GM19035 (cell line): ENCODE data around the gene NDFIP2.

ENCODE experiments used
- ATAC-seq: cut with Tn5 transposase; IDR thresholded peaks from one replicate; pipeline ENCODE4 v1.9.1; 2021; ENCODE audit not compliant: unreplicated experiment

The NDFIP2 gene

GRCh38 chr13:79458436-79458835, 22.5 kb upstream of the NDFIP2 start:
- no peak for ATAC-seq

DNA sequence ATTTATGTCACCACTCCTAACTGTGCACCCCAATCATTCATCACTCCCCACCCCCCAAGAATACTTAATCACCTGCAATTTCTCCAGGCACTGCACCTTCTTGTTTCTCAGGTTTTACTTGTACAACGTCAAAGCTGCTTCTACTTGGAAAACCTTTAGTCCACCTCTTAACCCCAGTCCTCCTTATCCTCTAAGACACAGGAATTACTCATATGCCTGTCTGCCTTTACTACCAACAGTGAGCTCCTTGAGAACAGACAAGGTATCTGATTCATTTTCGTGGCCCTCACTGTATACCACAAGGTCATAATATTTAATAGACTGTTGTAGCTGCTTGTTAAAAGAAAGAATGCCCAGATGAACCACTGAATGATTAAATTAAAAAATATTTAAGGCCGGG, 21.0 kb upstream of the NDFIP2 start:
- ATAC-seq, result no peak

- ATAC-seq, result no peak
Observed at GRCh38 chr13:79462895-79463294, 18.1 kb upstream of the NDFIP2 start.

DNA sequence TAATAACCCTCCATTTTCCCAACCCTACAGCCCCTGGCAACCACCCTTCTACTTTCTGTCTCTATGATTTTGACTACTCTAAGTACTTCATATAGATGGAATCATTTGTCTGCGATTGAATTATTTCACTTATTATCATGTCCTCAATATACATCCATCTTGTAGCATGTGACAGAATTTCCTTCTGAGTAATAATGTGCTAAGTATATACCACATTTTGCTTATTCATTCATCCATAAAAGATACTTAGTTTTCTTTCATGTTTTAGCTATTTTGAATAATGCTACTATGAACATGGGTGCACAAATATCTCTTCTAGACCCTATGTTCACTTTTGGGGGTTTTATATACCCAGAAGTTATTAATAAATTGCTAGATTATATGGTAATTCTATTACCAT, 17.4 kb upstream of the NDFIP2 start:
- no peak for ATAC-seq

GRCh38 chr13:79466872-79467271, 14.1 kb upstream of the NDFIP2 start:
- no peak for ATAC-seq

DNA sequence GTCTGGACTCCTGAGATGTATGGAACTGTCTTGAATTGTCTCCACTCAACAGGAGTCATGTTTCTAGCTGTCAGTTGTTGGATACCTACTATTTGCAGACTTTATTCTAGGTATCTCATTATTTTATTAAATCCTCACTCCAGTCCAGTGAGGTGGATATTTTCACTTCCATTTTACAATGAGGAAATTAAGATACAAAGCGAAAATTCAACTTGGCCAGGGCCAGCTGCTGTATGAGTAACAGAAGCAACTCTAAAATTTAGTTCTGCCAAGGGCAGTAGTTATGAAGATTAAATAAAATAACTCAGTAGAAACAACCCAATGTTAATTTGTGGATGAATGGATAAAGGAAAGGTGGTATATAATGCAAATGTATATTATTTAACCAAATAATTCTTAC, 12.6 kb upstream of the NDFIP2 start:
- ATAC-seq, result no peak

DNA sequence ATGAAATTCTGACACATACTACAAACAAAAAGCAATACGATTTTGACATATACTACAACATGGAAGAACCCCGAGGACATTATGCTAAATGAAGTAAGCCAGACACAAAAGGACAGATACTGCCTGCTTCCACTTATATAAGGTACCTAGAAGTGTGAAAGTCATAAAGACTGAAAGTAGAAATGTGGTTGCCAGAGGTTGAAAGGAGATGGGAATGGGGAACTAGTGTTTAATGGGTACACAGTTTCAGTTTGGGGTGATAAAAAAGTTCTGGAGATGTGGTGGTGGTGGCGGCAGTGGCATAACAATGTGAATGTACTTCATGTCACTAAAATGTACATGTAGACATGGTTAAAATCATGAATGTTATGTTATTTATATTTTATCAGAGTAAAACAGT, 12.1 kb upstream of the NDFIP2 start:
- no peak for ATAC-seq

DNA sequence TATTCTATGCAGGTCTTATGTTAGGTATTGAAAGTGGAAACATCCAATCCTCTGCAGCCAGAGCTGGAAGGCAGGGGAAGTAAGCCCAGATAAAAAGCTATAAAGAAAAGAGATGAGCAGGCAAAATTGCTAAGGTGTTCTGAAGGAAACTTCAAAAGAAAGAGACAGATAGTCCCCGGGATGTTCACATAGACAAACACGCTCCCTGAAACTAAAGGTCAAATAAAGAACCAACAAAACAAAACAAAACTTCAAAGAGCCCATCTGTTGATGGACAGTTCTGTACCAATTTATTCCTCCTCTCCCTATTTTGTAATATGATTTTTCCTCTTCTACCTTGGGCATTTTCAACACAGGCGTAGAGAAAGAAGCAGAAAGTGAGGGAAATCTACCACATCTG, 11.3 kb upstream of the NDFIP2 start:
- no peak for ATAC-seq

GRCh38 chr13:79470666-79471065, 10.3 kb upstream of the NDFIP2 start:
- ATAC-seq, result no peak

DNA sequence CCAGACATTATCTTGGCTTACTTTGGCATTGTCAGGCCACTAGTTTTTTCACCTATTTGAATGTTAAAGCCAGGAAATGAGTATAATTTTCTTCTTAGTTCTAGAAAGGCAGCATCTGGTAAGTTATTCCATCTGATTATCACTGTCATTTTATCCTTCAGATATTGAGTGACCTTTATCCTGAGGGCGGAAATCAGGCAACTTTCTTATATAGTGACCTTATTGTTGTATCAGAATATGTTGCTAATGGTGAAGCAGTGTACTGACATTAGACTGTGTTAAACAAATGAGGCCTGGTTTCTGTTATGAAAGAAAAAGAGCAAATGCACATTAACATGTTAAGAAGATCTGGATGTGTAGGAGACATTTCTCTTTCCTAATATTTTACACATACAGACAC, 5.4 kb upstream of the NDFIP2 start:
- no peak for ATAC-seq

GRCh38 chr13:79477968-79478367, 3.0 kb upstream of the NDFIP2 start:
- ATAC-seq, result no peak

GRCh38 chr13:79479882-79480281, 1.1 kb upstream of the NDFIP2 start:
- no peak for ATAC-seq

DNA sequence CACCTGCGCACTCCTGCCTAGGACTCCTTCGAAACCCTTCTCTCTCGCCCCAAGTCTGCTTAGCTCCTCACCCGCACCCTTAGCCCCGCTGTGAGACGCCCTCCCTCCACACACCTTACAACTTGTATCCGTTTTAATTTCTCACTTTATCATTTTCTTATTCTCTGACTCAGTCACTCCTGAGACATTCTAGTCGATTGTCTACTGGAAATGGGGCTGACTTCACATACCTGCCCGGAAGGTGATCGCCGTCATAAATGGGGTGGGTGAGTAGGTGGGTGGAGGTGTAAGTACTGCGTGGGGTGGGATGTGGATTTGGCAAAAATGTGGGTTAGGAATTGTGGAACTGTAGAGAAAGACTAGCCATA, 714 bp downstream of the NDFIP2 start:
- peak; percentile 31 for ATAC-seq

GRCh38 chr13:79482281-79482970, 1.5 kb downstream of the NDFIP2 start:
- no peak for ATAC-seq

DNA sequence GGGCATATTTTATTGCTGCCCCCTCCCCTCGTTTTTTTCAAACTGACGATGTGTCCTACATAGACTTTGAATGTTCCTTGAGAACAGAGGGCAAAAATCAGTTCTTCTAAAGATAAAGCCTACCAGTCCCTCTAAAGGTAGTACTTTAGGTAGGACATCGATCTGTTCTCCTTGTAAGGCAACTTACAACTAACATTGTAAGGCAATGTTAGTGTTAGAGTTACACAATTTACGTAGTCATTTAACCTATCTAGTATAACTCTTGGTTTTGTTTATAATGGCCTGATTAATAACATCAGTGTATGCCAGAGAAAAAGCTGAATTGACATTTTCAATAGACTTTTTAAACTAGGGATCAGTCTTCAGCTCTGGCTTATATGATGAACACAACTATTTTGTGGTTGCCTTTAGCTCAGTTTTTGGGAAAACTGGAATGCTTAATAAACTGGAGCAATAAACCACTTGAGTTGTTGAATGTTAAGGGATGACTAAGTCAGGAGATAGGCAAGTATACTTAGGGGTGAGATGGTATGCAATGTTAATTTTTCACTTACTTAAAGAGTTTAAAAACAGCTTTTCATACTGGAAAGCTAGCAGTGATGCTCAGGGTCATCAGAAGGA, 2.2 kb downstream of the NDFIP2 start:
- no peak for ATAC-seq

DNA sequence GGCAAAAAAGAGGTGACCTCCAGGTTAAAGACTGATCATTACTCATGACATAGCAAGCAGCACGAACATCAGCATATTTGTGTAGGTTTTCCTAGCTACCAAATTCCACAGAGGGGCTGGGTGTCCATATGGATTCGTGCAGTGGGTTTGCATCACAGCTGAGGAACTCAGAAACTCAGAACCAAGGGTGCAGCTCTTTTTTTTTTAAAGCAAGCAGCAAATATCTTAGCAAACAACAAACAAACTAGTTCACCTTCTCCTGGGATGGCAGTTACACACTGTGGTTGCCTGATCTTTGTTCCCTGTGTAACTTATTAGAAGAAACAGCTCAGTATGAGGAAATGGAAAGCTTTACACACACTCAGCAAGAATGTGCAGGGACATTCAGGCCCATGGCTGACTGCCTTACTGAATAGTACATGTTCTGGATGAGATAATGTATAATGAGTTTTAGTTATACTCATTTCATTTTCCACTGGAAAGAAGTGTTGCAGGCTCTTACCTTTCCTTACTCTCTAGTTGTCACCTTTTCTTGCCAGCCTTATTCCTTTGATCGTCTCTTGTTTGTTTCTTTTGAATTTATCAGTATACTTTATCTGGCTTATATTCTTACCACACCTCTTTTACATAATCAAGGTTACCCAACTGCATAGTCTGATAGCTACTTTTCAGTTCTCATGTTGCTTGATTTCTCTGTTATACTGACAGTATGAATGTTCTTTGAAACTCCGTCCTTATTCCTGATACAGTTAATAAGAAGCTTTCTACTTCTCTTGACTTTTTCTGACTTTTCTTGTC, 4.3 kb downstream of the NDFIP2 start:
- ATAC-seq, result no peak

DNA sequence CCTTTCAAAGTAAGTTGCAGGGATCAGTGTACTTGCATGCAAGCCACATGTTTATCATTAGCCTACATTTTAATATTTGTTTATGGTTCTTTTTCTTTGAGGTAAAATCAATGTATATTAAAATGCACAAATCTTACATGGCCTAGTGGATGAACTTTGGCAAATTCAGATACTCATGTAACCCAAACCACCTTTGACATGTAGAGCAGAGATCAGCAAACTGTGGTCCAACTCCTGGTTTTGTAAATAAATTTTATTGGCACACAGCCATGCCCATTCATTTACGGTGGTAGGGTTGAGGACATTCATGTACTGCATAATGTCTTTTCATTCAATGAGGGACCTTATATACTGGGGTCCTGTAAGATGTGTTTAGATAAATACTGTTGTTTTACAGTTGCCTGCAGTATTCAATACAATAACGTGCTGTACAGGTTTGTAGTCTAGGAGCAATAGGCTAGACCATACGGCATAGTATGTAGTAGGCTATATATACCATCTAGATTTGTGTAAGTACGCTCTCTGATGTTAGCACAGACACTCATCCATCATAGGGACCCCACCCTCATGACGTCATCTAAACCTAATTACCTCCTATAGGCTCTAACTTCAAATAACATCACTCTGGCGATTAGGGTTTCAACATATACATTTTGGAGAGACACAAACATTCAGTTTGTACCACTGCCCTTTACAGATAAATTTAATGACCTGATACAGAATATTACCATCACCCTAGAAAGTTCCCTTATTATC, 5.7 kb downstream of the NDFIP2 start:
- no peak for ATAC-seq

GRCh38 chr13:79490326-79490725, 9.4 kb downstream of the NDFIP2 start:
- ATAC-seq, result no peak

- ATAC-seq, result no peak
Observed at GRCh38 chr13:79490824-79491223, 9.9 kb downstream of the NDFIP2 start.

GRCh38 chr13:79491715-79492114, 10.8 kb downstream of the NDFIP2 start:
- no peak for ATAC-seq

GRCh38 chr13:79492313-79492798, 11.4 kb downstream of the NDFIP2 start:
- ATAC-seq, result no peak
